ACHN (cell line): Measurements from ENCODE around the gene KCNAB3.
A peak's percentile ranks its signal among the peaks of the same experiment; 100 is the strongest.

ENCODE experiments used
- DNase-seq: peaks from one replicate; pipeline ENCODE4 v3.0.0-alpha.2; 2015
- in situ Hi-C: cut with HindIII; loops from 2 replicates; pipeline ENCODE4 v1.10.0; 2017; ENCODE audit warnings: low sequenced_read_pairs, low pct_ligation_motif_present, low pct_unique_long_range_greater_than_20kb

The KCNAB3 gene

GRCh38 chr17:7885367-7886226 lies 44.1 kb downstream of the KCNAB3 start:
- peak; percentile 38 for DNase-seq
- in situ Hi-C loops = no loop called here

- in situ Hi-C loops = no loop called here
- no peak for DNase-seq
These were observed 44.9 kb downstream of the KCNAB3 start for GRCh38 chr17:7884581-7885366.

- in situ Hi-C loops = no loop called here
These were observed 45.8 kb downstream of the KCNAB3 start for GRCh38 chr17:7883781-7884386.

GRCh38 chr17:7882629-7883028 lies 47.0 kb downstream of the KCNAB3 start:
- no peak for DNase-seq
- in situ Hi-C loops = no loop called here

More at GRCh38 chr17:7883781-7884386, 45.8 kb downstream of the KCNAB3 start:
- peak; percentile 39 for DNase-seq

GRCh38 chr17:7882068-7882467 lies 47.6 kb downstream of the KCNAB3 start:
- in situ Hi-C loops = no loop called here
- DNase-seq = no peak

GRCh38 chr17:7881276-7882054 lies 48.2 kb downstream of the KCNAB3 start:
- DNase-seq = no peak
- in situ Hi-C loops = no loop called here

- DNase-seq = no peak
- in situ Hi-C loops = no loop called here
These were observed 49.4 kb downstream of the KCNAB3 start for GRCh38 chr17:7880076-7880868.

GRCh38 chr17:7878234-7878633 lies 51.4 kb downstream of the KCNAB3 start:
- in situ Hi-C loops = no loop called here
- DNase-seq = no peak

GRCh38 chr17:7875804-7876370 lies 53.8 kb downstream of the KCNAB3 start:
- in situ Hi-C loops = no loop called here
- DNase-seq = no peak

GRCh38 chr17:7873051-7873450 lies 56.6 kb downstream of the KCNAB3 start:
- in situ Hi-C loops = no loop called here
- no peak for DNase-seq
